GM19397 (cell line): ENCODE measurements around the gene TRPV4.

Source experiments
- ATAC-seq: cut with Tn5 transposase; IDR thresholded peaks from one replicate; pipeline ENCODE4 v1.9.1; 2021; ENCODE audit warnings: mild to moderate bottlenecking, moderate library complexity; ENCODE audit not compliant: unreplicated experiment

Gene TRPV4

GRCh38 chr12:109829667-109830066, 3.5 kb downstream of the TRPV4 start:
- no peak for ATAC-seq

- ATAC-seq: no peak
Observed at GRCh38 chr12:109828754-109829511, 4.3 kb downstream of the TRPV4 start.

- no peak for ATAC-seq
Observed at GRCh38 chr12:109827566-109828550, 5.3 kb downstream of the TRPV4 start.

GRCh38 chr12:109827080-109827479, 6.1 kb downstream of the TRPV4 start:
- no peak for ATAC-seq

GRCh38 chr12:109824731-109825130, 8.5 kb downstream of the TRPV4 start:
- ATAC-seq: no peak

- ATAC-seq: no peak
Observed at GRCh38 chr12:109822951-109823411, 10.2 kb downstream of the TRPV4 start.

GRCh38 chr12:109822416-109822815, 10.8 kb downstream of the TRPV4 start:
- no peak for ATAC-seq

GRCh38 chr12:109821968-109822367, 11.2 kb downstream of the TRPV4 start:
- no peak for ATAC-seq

- no peak for ATAC-seq
Observed at GRCh38 chr12:109820816-109821381, 12.3 kb downstream of the TRPV4 start.

- no peak for ATAC-seq
Observed at GRCh38 chr12:109818905-109819500, 14.2 kb downstream of the TRPV4 start.

GRCh38 chr12:109818253-109818652, 14.9 kb downstream of the TRPV4 start:
- ATAC-seq: no peak

- no peak for ATAC-seq
Observed at GRCh38 chr12:109817627-109818231, 15.5 kb downstream of the TRPV4 start.

GRCh38 chr12:109816870-109817269, 16.3 kb downstream of the TRPV4 start:
- ATAC-seq: no peak

- no peak for ATAC-seq
Observed at GRCh38 chr12:109815757-109816617, 17.2 kb downstream of the TRPV4 start.

- ATAC-seq: no peak
Observed at GRCh38 chr12:109815225-109815624, 18.0 kb downstream of the TRPV4 start.

GRCh38 chr12:109814600-109815150, 18.5 kb downstream of the TRPV4 start:
- ATAC-seq: no peak

- no peak for ATAC-seq
Observed at GRCh38 chr12:109813810-109814416, 19.3 kb downstream of the TRPV4 start.

- ATAC-seq: no peak
Observed at GRCh38 chr12:109811624-109811995, 21.6 kb downstream of the TRPV4 start.
